Sigmoid colon (tissue), 7 donors: ENCODE results near the gene PFDN6. TPM values are rescaled to one million over a fixed set of nuclear protein-coding genes. Genes with fewer than 3 reads are reported as not detected.

Experiments used
- DNase-seq: peaks from one replicate; pipeline ENCODE4 v3.0.0-alpha.2; 2019
- H3K27ac ChIP-seq, 4 donors: fragments of 200-600 bp; sonication (generic); one replicate each; pipeline ENCODE4 v1.5.1; 2016 to 2019; ENCODE audit warnings: mild to moderate bottlenecking in 1 of 4
- H3K27me3 ChIP-seq, 3 donors: fragments of 200-600 bp; sonication (generic); one replicate each; pipeline ENCODE4 v1.5.1; 2019; ENCODE audit warnings: mild to moderate bottlenecking in 1 of 3
- H3K36me3 ChIP-seq, 4 donors: fragments of 200-600 bp; sonication (generic); one replicate each; pipeline ENCODE4 v1.5.1; 2016 to 2019
- H3K4me1 ChIP-seq, 4 donors: fragments of 200-600 bp; sonication (generic); one replicate each; pipeline ENCODE4 v1.5.1; 2017 to 2019
- H3K4me3 ChIP-seq, 4 donors: fragments of 200-600 bp; sonication (generic); one replicate each; pipeline ENCODE4 v1.5.1; 2017 to 2019; ENCODE audit warnings: mild to moderate bottlenecking in 2 of 4, moderate library complexity in 1 of 4
- H3K9me3 ChIP-seq, 4 donors: fragments of 200-600 bp in 3 of 4; sonication (generic) in 3 of 4; one replicate each; pipeline versions ENCODE4 v1.5.1 to v1.6.1; 2013 to 2019
- EP300 ChIP-seq, 4 donors: sonication (generic); formaldehyde crosslinking; IDR thresholded peaks; one replicate each; pipeline ENCODE4 v1.6.1; 2017; ENCODE audit warnings: antibody characterized with exemption in 4 of 4
- POLR2A ChIP-seq, 2 donors: fragments of 450-650 bp; IDR thresholded peaks; one replicate each; pipeline ENCODE4 v1.6.1; 2016; ENCODE audit warnings: antibody characterized with exemption in 2 of 2, mild to moderate bottlenecking in 2 of 2, moderate library complexity in 2 of 2
- POLR2AphosphoS5 ChIP-seq, 4 donors: sonication (generic); formaldehyde crosslinking; IDR thresholded peaks; one replicate each; pipeline ENCODE4 v1.6.1; 2017; ENCODE audit warnings: antibody characterized with exemption in 4 of 4
- WGBS, 2 donors: extraction: QIAGEN DNeasy Blood & Tissue Kit; methylation state at CpG; one replicate each; pipeline ENCODE4 v1.1.7; 2013; 5-methylcytosine and 5-hydroxymethylcytosine counted together
- intact Hi-C: fragments of 100-400 bp; cut with DNase I; formaldehyde crosslinking; loops from one replicate; pipeline ENCODE4 v1.15.1; 2023
- polyA plus RNA-seq, 3 donors: library from polyadenylated mRNA; stranded (reverse); fragments of 200-250 nt; gene quantifications; one replicate each; pipeline ENCODE4 v1.2.3, GENCODE V29; 2013
- total RNA-seq, 4 donors: library from RNA; depleted of rRNA; stranded (reverse); fragments of >200 nt; gene quantifications; one replicate each; pipeline ENCODE4 v1.1.0, GENCODE V29; 2016
- TF ChIP-seq, protein P1 (sequence below), 4 experiments: fragments of 450-650 bp in 3 of 4; fragments of 200-600 bp in 1 of 4; IDR thresholded peaks; one replicate each; pipeline ENCODE4 v1.5.1; 2016 to 2019; ENCODE audit warnings: antibody characterized with exemption in 4 of 4, mild to moderate bottlenecking in 3 of 4, moderate library complexity in 2 of 4
- donor health status: healthy with polysubstance abuse.
- donor health status: Bipolar disorder and iron deficiency.
- donor health status: healthy.

Gene PFDN6
- total and polyA plus RNA-seq, 7 donors = 7.5 to 173 (median 56.1) TPM

DNA sequence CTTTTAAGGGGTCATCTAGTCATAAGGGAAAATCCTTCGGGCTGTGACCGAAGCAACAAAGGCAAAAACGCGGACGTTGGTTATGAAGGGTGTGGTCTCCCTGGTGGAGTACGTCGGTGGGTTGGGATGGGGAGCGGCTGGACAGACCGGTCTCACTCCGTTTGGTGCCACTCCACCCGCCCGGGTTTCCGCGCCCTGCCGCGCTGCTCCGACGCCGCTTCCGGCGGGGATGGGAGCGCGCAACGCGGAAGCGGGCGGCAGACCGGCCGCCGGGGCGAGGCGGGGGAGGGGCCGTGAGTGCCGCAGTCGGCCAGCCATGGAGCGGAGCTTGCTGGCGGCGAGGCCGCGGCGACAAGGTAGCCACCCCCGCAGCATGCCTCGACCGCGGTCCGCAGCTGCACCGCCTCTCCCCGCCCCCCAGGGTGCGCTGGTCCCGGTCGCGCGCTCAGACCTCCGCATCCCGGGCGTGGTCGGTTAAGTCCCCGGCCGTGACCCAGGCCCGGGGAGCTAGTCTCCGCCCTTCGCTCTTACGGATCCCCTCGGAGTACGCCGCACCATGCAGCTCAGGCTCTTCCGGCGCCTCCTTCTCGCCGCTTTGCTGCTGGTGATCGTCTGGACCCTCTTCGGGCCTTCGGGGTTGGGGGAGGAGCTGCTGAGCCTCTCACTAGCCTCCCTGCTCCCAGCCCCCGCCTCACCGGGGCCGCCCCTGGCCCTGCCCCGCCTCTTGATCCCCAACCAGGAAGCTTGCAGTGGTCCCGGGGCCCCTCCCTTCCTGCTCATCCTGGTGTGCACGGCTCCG lies 12.3 kb upstream of the PFDN6 start, which contains the start of gene B3GALT4:
Gene B3GALT4, plus strand, starts transcription at position 260 of the 799 bp plus-strand sequence. Its CDS starts 297 bp downstream, at position 557.
- H3K27me3 ChIP-seq = no peaks in the 10 kb centered on the region
- no peaks in the 10 kb centered on the region for H3K9me3 ChIP-seq
- peak; percentile 91 for DNase-seq
- H3K4me1 ChIP-seq = peaks cover 0 to 60% (median 56%) of the 10 kb centered on the region in 4 donors
- peaks cover 6 to 73% (median 20%) of the 10 kb centered on the region in 4 donors for H3K36me3 ChIP-seq
- intact Hi-C loops = loop anchor here (2.0 to 10.0 kb wide), 2 partner anchors 22 to 1612 kb away; partner anchors contain the start of genes C6orf47, CSNK2B, GPANK1 and LY6G5B
- TF ChIP-seq, protein P1, sequence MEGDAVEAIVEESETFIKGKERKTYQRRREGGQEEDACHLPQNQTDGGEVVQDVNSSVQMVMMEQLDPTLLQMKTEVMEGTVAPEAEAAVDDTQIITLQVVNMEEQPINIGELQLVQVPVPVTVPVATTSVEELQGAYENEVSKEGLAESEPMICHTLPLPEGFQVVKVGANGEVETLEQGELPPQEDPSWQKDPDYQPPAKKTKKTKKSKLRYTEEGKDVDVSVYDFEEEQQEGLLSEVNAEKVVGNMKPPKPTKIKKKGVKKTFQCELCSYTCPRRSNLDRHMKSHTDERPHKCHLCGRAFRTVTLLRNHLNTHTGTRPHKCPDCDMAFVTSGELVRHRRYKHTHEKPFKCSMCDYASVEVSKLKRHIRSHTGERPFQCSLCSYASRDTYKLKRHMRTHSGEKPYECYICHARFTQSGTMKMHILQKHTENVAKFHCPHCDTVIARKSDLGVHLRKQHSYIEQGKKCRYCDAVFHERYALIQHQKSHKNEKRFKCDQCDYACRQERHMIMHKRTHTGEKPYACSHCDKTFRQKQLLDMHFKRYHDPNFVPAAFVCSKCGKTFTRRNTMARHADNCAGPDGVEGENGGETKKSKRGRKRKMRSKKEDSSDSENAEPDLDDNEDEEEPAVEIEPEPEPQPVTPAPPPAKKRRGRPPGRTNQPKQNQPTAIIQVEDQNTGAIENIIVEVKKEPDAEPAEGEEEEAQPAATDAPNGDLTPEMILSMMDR (IDR thresholded peaks at IDR 0.05) = peak; percentile 13 to 52 (median 29)
- TF ChIP-seq POLR2AphosphoS5 (IDR thresholded peaks at IDR 0.05) (peak in 3 of 4 donors; percentile 24 to 85 (median 80)), POLR2A (IDR thresholded peaks at IDR 0.05) (peak; percentile 27 to 40), EP300 (IDR thresholded peaks at IDR 0.05) (no peak)
- peak within 1 kb of the TSS; percentile 48 to 87 (median 64) for H3K4me3 ChIP-seq
- 0% methylated on average over 80 of the region's 80 CpGs for WGBS, 2 donors
- H3K27ac ChIP-seq = peak within 1 kb of the TSS; percentile 90 to 94 (median 93)

DNA sequence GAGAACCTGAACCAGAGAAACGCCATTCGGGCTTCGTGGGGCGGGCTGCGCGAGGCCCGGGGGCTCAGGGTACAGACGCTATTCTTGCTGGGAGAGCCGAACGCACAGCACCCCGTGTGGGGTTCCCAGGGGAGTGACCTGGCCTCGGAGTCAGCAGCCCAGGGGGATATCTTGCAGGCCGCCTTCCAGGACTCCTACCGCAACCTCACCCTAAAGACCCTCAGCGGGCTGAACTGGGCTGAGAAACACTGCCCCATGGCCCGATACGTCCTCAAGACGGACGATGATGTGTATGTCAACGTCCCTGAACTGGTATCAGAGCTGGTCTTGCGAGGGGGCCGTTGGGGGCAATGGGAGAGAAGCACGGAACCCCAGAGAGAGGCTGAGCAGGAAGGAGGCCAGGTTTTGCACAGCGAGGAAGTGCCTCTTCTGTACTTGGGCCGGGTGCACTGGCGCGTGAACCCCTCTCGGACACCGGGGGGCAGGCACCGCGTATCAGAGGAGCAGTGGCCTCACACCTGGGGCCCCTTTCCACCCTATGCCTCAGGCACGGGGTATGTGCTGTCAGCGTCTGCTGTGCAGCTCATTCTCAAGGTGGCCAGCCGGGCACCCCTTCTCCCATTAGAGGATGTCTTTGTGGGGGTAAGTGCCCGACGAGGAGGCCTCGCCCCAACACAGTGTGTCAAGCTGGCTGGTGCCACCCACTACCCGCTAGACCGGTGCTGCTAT lies 11.6 kb upstream of the PFDN6 start:
- Histone ChIP-seq H3K4me1 (peaks cover 0 to 52% (median 49%) of the 10 kb centered on the region in 4 donors), H3K4me3 (peak overlapping the region; percentile 48 to 87 (median 64)), H3K36me3 (peaks cover 6 to 79% (median 24%) of the 10 kb centered on the region in 4 donors), H3K27ac (peak overlapping the region; percentile 90 to 94 (median 93)), H3K9me3 (no peaks in the 10 kb centered on the region), H3K27me3 (no peaks in the 10 kb centered on the region)
- intact Hi-C loops = loop anchor here (2.0 to 10.0 kb wide), 2 partner anchors 21 to 1613 kb away; partner anchors contain the start of genes C6orf47, CSNK2B, GPANK1 and LY6G5B
- 37 to 47% methylated on average over 39 of the region's 39 CpGs for WGBS, 2 donors
- TF ChIP-seq, protein P1 (IDR thresholded peaks at IDR 0.05) = no peak
- TF ChIP-seq POLR2A (IDR thresholded peaks at IDR 0.05) (no peak), EP300 (IDR thresholded peaks at IDR 0.05) (no peak), POLR2AphosphoS5 (IDR thresholded peaks at IDR 0.05) (no peak)
- DNase-seq = no peak

DNA sequence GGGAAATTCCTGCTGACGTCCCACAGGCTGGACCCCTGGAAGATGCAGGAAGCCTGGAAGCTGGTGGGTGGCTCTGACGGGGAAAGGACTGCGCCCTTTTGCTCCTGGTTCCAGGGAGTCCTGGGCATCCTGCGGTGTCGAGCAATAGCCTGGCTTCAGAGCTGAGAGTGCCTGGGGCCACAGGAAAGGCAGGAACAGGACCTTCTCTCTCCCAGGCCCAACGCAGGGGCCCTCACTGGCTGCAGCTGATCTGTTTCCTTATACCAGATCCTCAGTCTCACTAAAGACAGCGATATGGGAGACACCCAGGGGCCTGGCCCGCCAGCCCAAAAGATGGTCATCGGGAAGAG lies 11.0 kb upstream of the PFDN6 start:
- H3K9me3 ChIP-seq = no peaks in the 10 kb centered on the region
- peak overlapping the region; percentile 90 to 94 (median 93) for H3K27ac ChIP-seq
- 85% methylated on average over 9 of the region's 9 CpGs for WGBS, 2 donors
- peaks cover 0 to 46% (median 43%) of the 10 kb centered on the region in 4 donors for H3K4me1 ChIP-seq
- intact Hi-C loops = loop anchor here (10.0 kb wide), 1 partner anchor 1614 kb away; the partner anchor contains the start of genes C6orf47, CSNK2B, GPANK1 and LY6G5B
- no peaks in the 10 kb centered on the region for H3K27me3 ChIP-seq
- peak overlapping the region in 1 of 4 donors; percentile 87 for H3K4me3 ChIP-seq
- TF ChIP-seq, protein P1 (IDR thresholded peaks at IDR 0.05) = no peak
- TF ChIP-seq POLR2AphosphoS5 (IDR thresholded peaks at IDR 0.05) (no peak), EP300 (IDR thresholded peaks at IDR 0.05) (no peak), POLR2A (IDR thresholded peaks at IDR 0.05) (no peak)
- H3K36me3 ChIP-seq = peaks cover 6 to 79% (median 25%) of the 10 kb centered on the region in 4 donors
- no peak for DNase-seq

DNA sequence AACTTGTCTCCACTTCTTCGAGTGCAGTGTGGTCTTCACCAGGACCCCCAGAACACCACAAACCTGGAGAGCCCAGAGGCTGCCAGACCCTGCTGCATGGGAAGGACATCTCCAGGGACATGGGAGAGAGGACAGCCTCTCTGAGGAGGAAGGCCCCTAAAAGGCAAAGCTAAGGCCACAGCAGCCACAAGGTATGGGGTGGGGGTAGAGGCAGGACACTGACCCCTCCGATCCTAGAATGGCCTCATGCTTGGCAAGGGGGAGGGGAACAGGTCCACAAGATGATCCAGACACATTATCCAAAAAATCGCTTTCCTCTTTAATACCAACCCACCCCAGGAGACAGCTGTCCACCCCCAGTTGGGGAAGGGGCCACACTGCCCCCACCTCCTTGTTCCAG lies 10.6 kb upstream of the PFDN6 start:
- WGBS, 2 donors = 87 to 93% methylated on average over 3 of the region's 3 CpGs
- peaks cover 6 to 79% (median 25%) of the 10 kb centered on the region in 4 donors for H3K36me3 ChIP-seq

More for the DNA sequence above, 10.6 kb upstream of the PFDN6 start:
- no peak for TF ChIP-seq POLR2A (IDR thresholded peaks at IDR 0.05)
- no peak for TF ChIP-seq EP300 (IDR thresholded peaks at IDR 0.05)
- no peak for TF ChIP-seq POLR2AphosphoS5 (IDR thresholded peaks at IDR 0.05)
- TF ChIP-seq, protein P1 (IDR thresholded peaks at IDR 0.05) = no peak
- no peaks in the 10 kb centered on the region for H3K9me3 ChIP-seq
- DNase-seq = no peak
- no peak overlapping the region for H3K27ac ChIP-seq
- H3K4me1 ChIP-seq = peaks cover 0 to 42% (median 40%) of the 10 kb centered on the region in 4 donors
- H3K4me3 ChIP-seq = no peak overlapping the region
- no peaks in the 10 kb centered on the region for H3K27me3 ChIP-seq
- intact Hi-C loops = loop anchor here (10.0 kb wide), 1 partner anchor 1614 kb away; the partner anchor contains the start of genes C6orf47, CSNK2B, GPANK1 and LY6G5B
